Caki2 (cell line): ENCODE measurements around the gene ZSCAN5B. TPM values are rescaled to one million over a fixed set of nuclear protein-coding genes. Genes with fewer than 3 reads are reported as not detected.
"Not testable (repeated sequence)": the region's sequence is repeated elsewhere in the genome, so short reads cannot be mapped to it uniquely, and the experiment has no call there.

ENCODE experiments used
- DNase-seq: peaks from one replicate; pipeline ENCODE4 v3.0.0-alpha.2; 2015; ENCODE audit warnings: low read depth
- in situ Hi-C: cut with HindIII; loops from 2 replicates; pipeline ENCODE4 v1.10.0; 2016; ENCODE audit warnings: low sequenced_read_pairs, low pct_unique_long_range_greater_than_20kb, mixed read lengths
- total RNA-seq: library from RNA; depleted of rRNA; stranded (reverse); fragments of >200 nt; shearing (Covaris generic); gene quantifications from 2 replicates; pipeline ENCODE4 v1.2.3, GENCODE V29; 2014; ENCODE audit warnings: low replicate concordance

The ZSCAN5B gene
- total RNA-seq, 1 experiment from 2014 or later: not detected

DNA sequence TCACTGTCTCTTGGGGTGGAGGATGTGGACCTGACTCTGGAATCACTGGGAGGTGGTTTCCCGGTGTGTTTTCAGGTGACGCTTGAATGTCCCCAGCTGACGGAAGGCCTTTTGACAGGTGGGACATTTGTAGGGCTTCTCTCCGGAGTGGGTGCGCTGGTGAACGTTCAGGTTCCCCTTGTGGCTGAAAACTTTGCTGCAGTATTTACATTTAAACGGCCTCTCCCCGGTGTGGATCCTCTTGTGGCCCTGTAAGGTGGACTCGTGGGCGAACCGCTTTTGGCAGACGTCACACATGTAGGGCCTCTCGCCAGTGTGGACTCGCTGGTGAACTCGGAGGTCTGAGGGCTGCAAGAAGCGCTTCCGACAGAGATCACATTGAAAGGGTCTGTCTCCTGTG is 7.8 kb downstream of the ZSCAN5B start:
- in situ Hi-C loops: no loop called here
- no peak for DNase-seq

GRCh38 chr19:56177564-56178243 is 19.9 kb downstream of the ZSCAN5B start:
- no peak for DNase-seq
- in situ Hi-C loops: no loop called here

DNA sequence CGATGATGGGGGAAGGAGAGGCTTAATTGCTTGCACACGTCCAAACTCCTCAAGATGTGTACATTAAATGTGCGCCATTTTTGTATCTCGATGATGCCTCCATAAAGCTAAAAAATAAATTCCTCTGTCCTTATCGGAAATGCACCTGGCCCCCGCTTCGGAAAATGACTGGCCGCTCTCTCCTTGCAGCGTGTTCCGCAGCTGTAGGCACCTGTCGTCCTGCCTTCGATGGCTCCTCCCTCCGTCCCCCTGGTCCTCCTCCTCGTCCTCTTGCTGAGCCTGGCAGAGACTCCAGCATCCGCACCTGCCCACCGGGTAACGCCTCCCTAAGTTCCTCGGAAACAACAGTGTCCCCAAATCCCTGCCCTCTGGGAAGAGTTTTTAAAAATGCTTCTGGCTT is 20.7 kb downstream of the ZSCAN5B start:
- no peak for DNase-seq
- in situ Hi-C loops: no loop called here

- in situ Hi-C loops, DNase-seq: not testable (repeated sequence)
These were observed 21.3 kb downstream of the ZSCAN5B start for GRCh38 chr19:56176310-56176709.

GRCh38 chr19:56175861-56176307 is 21.7 kb downstream of the ZSCAN5B start, which contains the start of gene GALP:
Gene GALP, plus strand, starts transcription at chr19:56176008. Its CDS starts 1,101 bp downstream, at chr19:56177109.
- in situ Hi-C loops, DNase-seq: not testable (repeated sequence)

DNA sequence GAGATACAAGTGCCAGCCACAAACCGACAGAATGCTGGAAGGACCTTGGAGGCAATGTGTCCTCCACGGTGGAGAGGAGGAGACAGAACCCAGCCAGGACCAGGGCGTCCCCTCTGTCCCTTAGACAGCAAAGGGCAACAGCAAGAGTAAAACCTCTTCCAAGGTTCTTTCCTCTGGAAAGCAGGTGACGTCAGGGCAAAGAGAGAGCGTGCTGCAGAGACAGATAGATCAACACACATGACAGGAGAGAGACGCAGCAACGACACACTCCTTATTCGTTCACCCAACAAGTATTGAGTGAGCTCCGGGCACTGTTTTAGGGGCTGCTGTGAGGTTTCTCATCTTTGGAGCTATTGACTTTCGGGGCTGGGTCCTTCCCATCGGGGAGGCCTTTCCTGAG is 23.0 kb downstream of the ZSCAN5B start:
- in situ Hi-C loops: no loop called here
- DNase-seq: no peak

- in situ Hi-C loops: no loop called here
- DNase-seq: no peak
These were observed 23.5 kb downstream of the ZSCAN5B start for GRCh38 chr19:56174086-56174485.

- DNase-seq: peak; percentile 82
- in situ Hi-C loops: no loop called here
These were observed 27.3 kb downstream of the ZSCAN5B start for GRCh38 chr19:56170261-56170660.

- peak; percentile 16 for DNase-seq
- in situ Hi-C loops: no loop called here
These were observed 30.5 kb downstream of the ZSCAN5B start for GRCh38 chr19:56167064-56167578.

- in situ Hi-C loops: no loop called here
These were observed 34.5 kb downstream of the ZSCAN5B start for GRCh38 chr19:56163097-56163496.

DNA sequence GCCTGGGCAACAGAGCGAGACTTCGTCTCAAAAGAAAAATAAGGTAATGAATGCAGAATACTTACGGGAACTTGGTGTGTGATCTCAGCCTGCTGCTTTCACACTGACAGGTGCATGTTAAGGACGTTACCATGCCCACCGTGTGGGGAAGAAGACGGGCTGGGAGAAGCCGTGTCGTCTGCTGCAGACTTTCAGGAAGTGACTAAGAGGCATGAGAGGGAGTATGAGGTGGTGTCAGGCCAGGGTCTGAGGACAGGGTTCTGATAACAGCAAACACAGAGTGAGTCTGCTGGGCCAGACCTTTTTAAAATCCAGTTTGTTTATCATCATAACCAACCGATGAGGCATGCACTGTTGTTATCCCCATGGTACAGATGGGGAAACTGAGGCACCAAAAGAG is 35.3 kb downstream of the ZSCAN5B start:
- DNase-seq: no peak
- in situ Hi-C loops: no loop called here

More at GRCh38 chr19:56163097-56163496, 34.5 kb downstream of the ZSCAN5B start:
- DNase-seq: no peak

DNA sequence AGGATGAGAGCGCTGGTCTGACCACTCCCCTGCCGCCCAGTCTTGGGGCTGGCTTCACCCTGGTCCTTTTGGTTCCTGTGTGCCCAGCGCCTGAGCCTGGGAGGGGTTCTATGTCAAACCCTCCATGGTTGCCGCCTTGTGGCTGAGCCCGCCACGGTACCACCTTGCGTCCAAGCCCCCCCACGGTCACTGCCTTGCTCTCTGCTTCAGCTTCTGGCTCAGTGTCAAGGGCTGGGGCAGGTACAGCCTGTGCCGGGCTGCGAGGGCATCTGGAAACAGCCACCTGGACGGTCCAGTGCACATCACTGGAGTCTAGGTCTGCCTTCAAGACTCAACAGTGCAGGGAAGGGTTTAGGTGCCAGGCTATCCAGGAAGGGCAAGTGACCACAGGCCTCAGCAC is 36.0 kb downstream of the ZSCAN5B start:
- in situ Hi-C loops: no loop called here
- DNase-seq: no peak

- in situ Hi-C loops: no loop called here
- DNase-seq: no peak
These were observed 37.8 kb downstream of the ZSCAN5B start for GRCh38 chr19:56159622-56160271.

DNA sequence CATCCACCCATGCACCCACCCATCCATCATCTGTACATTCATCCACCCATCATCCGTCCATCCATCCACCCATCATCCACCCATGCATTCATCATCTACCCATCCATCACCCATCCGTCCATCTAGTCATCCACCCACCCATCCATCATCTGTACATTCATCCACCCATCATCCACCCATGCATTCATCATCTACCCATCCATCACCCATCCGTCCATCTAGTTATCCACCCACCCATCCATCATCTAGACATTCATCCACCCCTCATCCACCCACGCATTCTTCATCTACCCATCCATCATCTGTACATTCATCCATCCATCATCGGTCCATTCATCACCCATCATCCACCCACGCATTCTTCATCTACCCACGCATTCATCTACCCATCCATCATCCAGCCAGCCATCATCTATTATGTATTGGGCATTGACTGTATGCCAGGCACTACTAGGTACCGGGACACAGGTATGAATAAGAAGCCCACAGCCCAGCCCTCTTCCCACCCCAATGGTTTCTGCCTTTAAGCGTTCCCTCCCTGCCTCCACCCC is 38.5 kb downstream of the ZSCAN5B start:
- DNase-seq: no peak
- in situ Hi-C loops: no loop called here

DNA sequence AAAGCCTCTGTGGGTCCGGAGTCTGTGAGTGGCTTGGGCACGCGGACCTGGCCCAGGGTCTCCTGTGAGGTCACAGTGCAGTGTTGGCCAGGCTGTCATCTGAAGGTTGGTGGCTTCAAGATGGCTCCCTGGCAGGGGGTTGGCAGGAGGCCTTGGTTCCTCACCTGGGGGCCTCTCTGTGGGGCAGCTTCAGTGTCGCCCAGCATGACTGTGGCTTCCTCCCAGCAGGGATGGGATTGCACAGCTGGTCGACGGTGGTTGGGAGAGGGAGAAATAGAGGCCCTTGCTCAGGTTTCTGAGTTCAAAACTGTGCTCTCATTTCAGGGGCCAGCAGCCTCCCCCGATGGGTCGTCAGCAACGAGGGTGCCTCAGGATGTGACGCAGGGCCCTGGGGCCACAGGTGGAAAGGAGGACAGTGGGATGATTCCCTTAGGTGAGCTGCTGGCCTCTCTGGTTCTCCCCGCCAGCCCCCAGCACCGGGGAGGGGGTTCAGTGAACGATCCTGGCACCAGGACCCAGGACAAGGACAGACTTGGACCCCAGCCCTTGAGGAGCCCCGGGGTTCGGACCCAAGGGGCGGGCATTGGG is 39.3 kb downstream of the ZSCAN5B start:
- in situ Hi-C loops: no loop called here
- DNase-seq: no peak

- in situ Hi-C loops: no loop called here
These were observed 40.8 kb downstream of the ZSCAN5B start for GRCh38 chr19:56156768-56157167.

DNA sequence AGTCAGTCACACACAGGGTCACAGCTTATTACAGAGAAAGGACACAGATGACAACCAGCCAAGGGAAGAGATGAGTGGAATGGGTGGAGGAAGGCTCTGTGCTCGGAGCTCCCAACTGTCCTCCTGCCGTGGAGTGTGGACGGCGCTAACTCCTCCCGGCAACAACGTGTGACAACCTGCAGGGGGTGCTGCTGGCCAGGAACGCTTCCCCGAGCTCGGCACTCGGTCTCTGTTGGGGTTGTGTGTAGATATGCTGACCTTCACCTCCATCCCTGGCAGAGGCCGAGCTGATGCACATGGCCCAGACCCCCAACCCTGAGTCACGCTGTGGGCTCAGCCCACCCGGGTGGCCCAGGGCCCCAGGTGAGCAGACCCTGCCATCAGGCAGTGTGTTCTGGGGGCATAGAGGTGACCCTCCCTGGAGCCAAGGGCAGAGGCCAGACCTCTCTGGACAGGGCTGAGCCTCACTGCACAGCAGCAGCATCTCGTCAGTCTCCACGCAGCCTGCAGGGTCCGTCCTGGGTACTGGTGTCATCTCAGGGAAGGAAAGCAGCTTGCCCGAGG is 42.4 kb downstream of the ZSCAN5B start:
- in situ Hi-C loops: no loop called here
- DNase-seq: no peak

More at GRCh38 chr19:56156768-56157167, 40.8 kb downstream of the ZSCAN5B start:
- DNase-seq: no peak

DNA sequence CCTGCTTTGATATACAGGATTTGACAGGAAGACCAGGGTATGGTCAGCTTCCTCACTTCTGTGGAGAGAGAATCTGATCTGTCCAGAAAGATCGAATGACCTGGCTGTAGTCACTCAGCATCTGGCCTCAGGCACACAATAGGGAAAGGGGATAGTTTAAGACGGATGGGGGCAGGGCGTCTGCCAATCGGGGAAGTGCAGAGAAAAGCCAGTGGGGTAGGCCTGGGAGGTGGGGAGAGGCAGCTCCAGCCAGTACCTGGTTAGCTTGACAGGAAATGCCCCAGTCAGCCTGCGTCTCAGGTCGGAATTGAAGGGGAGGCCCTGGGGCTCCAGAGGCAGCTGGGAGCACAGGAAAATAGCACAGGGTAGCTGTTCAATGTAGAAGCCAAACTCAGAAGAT is 44.1 kb downstream of the ZSCAN5B start:
- no peak for DNase-seq
- in situ Hi-C loops: no loop called here

DNA sequence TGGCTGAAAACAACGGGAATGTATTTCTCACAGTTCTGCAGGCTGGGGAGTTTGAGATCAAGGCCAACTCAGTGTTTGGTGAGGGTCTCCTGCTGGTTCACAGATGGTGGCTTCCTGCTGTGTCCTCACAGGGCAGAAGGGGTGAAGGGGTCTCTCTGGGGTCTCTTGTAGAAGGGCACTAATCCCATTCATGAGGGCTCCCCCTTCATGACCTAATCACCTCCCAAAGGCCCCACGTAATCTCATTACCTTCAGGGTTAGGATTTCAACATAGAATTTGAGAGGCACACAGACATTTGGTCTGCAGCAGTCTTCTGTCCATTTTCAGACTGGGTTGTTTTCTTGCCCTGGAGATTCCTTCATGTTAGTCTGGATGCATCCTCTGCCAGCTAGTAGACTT is 44.9 kb downstream of the ZSCAN5B start:
- no peak for DNase-seq
- in situ Hi-C loops: no loop called here
